ENCODE results near the gene MAP2K1.

MAP2K1 gene

DNA sequence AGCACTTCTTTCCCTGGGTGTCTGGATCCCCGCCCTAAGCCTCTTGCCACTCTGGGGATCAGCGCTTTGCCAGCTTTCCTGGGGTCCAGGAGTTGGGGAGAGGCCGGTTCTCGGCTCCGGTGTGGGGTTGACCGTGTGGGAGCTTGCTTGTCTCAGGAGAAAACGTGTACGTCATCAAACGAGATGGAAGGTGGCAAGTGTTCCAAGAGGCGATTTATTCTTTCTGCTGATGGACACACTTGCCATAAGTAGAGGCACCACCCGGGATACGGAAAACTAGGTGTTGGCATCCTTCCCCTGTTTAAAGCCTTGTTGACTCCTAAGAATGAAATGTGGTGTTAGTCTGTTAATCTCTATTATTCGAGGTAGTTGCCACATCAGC is 118.7 kb downstream of the MAP2K1 start:
- DNase-seq (ENCODE audit: low read depth), result peak; percentile 62

DNA sequence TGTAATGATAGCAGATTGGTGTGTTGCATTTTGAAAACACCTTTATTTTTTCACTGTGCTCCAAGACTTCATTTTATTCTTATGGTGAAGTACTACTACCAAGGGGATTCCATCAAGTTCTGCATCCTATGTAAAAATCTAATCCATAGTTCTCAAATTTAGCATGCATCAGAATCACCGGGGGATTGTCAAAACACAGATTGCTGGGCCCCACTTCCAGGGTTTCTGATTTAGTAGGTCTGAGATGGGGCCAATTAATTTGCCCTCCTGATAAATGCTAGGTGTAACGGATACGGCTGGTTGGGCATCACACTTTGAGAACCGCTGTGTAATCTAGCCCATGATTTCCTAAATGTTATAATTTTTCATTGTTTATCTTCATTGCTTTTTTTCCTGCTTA is 119.1 kb downstream of the MAP2K1 start:
- DNase-seq (ENCODE audit: low read depth), result no peak

DNA sequence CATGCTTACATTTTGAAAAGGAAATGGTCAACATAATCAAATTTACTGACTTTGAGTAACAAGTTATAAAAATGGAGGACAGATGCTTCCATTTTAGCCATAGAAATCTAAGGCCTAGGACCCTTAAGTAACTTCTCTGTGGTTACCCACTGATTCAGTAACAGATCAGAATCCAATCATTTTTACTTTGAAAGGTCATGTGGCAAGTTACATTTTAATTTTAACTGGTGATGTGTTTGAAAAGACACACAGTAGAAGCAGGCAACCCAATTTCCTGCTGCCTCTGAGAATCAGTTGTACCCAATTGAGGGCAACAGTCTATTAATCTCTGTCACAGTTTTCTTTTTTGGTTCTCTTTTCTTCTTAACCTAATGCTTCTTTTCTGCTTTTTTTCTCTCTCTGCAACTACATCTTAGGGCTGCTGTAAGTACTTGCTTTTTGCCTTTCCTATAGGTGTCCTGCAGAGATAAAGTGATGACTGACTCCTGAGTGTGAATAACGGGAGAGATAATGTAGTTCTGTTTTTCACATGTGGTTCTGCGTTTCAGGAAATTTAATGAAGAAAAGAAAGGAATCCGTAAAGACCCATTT is 121.7 kb downstream of the MAP2K1 start:
- no peak for DNase-seq (ENCODE audit: low read depth)

DNA sequence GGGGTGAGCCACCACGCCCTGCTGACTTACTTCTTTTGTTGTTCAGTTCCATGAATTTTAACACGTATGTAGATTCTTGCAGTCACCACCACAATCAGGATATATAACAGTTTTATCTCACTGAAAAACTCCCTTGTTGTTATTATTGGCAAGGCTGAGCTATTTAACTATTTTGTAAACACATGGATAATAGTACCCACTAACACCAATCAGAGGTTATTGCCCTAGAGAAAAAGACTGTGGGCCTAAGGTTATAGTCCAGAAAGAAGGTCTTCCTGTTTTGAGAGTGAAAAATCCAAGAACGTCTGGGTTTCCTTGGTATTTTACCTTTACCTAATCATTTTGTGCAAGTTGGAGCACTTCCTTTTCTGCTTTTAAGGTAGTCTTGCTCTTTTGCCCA is 127.9 kb downstream of the MAP2K1 start:
- no peak for DNase-seq (ENCODE audit: low read depth)

DNA sequence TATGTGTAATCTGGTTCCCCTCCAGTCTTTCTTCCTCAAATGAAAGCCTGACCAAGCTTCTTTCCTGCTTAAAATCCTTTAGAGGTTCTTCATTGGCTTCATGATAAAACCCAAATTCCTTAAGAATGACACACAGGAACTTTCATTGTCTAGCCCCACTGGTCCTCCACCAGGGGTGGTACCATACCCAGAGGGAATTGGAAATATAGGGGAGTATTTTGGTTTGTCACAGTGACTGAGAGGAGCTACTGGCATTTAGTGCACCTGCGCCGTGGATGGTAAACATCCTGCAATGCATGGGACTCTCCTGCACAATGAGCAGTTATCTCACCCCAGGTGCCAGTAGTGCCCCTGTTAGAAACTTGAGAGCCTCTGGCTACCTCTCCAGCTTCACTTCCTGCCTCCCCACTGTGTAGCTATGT is 129.2 kb downstream of the MAP2K1 start:
- DNase-seq (ENCODE audit: low read depth), result peak; percentile 24

DNA sequence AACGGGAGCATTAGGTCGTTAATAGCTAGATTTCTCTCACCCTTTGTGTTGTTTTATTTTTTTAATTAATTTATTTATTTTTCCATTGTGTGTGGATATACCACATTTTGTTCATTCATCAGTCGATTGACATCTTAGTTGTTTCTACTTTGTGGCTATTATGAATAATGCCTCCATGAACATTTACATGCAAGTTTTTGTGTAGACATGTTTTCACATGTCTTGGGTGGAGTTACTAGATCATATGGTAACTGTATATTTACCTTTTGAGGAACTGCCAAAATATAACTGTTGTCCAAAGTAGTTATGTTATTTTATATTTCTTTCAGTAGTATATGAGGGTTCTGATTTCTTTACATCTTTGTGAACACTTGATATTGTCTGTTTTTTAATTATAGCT is 137.2 kb downstream of the MAP2K1 start:
- no peak for DNase-seq (ENCODE audit: low read depth)

DNA sequence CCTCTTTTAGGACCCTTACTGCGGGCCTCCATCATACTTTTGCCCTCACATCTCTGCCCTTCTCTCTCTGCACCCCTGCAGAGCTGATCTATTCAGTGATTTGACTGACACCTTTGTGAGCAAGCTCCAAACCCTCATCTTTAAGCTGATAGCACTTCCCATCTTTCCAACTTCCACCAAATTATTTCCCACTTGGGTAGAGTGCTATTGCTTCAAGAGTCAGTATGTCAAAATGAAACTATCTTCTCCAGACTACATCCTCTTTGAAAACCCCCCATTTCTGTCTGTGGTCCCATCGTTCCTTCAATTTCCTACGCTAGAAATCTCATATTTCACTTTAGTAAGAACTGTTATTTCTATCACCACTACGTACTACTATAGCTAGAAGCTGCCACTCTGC is 138.1 kb downstream of the MAP2K1 start:
- DNase-seq (ENCODE audit: low read depth), result no peak

DNA sequence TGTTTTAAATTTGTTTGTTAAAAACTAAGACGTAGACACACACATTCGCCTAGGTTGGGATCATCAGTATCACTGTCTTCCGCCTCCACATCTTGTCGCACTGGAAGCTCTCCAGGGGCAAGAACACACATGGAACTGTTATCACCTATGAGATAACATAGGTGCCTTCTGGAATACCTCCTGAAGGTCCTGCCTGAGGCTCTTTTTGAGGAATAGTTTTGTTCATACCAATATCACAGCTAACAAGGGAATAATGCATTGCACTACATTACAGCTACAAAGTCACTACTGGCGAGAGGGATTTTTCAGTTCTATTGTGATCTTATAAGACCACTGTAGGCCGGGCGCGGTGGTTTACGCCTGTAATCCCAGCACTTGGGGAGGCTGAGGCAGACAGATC is 148.3 kb downstream of the MAP2K1 start:
- no peak for DNase-seq (ENCODE audit: low read depth)
